ENCODE data around the gene LRP1B.
"Not testable (repeated sequence)": the region's sequence is repeated elsewhere in the genome, so short reads cannot be mapped to it uniquely, and the experiment has no call there.

LRP1B gene

DNA sequence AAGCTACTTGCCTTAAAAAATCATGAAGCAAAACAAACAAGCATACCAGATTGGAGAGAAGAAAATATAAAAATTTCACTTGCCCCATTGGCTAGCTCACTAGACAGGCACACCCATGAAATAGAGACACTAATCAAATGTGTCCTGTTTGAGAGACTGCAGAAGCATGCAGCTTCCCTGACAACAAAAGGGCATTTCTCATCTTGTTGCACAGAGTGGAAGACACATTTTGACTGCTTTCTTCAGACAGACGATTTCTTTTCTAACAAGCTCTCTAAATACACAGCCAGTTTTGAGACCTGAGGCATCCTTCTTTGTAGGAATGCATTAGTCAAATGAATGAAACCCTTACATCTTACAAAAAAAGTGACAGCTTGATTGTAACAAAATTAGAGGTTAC is 1792.0 kb downstream of the LRP1B start:
- no peak for DNase-seq (ENCODE audit: low spot score)

DNA sequence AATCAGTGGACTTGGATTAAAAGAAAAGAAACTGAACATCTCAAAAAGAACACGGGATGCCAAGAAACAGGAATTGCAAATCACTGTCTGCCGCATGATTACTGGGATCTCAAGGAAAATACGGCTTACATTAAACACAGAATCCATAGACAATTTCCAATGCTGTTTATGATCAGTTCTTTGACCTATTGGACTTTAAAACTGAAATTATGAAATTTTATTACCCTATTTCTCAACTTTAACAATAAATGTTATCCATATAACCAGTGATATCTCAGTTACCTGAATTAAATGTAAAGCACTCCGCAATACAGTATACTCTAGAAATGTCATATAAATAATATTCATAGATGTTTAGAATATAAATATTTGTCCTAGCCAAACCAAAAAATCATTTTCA is 1793.8 kb downstream of the LRP1B start:
- no peak for DNase-seq (ENCODE audit: low spot score)

DNA sequence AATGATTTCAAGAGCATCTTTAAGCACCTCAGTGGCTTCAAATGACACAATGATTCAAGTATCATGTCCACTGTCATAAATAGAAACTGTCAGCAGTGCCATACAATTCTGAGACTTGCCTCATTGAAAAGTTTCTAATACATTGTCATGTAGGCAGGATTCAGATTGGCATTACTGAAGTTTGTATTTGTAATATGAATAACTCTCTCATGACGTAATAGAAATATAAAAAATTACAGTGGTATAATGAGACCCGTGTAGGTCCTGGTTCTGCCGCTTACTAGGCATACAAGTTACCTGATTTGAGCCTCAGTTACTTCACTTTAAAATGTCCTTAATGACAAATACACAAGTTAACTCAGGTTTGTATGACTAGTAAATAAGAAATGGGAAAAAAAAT is 1814.5 kb downstream of the LRP1B start:
- DNase-seq (ENCODE audit: low spot score), result no peak

GRCh38 chr2:140311905-140312304 is 1818.9 kb downstream of the LRP1B start:
- no peak for DNase-seq (ENCODE audit: low spot score)

- DNase-seq (ENCODE audit: low spot score), result no peak
These were observed 1822.1 kb downstream of the LRP1B start for GRCh38 chr2:140308706-140309105.

DNA sequence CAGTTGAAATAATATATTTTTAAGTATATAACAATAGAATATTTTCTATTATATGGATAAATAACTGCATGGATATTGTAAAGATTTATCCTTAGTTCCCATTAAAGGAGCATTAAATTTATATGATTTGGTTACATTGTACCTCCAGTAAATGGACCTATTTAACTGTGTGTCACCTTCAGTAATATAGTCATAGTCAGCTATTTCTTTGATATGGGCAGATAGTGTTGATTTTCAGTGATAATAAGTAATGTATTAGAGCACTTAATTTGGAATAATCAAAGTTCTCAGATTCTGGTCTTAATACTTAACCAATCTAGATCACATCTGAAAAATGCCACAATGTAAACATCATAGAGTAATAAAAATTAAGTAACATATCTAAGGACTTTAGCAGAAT is 1823.3 kb downstream of the LRP1B start:
- no peak for DNase-seq (ENCODE audit: low spot score)

DNA sequence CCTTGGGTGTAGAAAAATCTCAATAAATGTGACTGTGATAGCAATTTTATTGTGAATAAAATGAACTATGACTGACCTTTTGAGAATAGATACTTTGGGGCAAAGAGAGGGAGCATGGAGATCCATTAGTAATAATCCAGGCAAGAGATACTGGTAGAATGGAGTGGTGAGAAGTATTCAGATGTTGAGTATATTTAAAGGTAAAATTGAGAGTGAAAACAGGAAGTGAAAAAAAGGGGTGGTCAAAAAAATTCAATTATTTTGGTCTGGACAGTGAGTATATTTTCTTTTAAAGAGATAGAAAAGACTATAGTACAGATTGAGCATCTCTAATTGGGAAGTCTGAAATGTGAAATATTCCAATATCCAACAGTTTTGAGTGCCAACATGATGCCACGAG is 1835.0 kb downstream of the LRP1B start:
- no peak for DNase-seq (ENCODE audit: low spot score)

DNA sequence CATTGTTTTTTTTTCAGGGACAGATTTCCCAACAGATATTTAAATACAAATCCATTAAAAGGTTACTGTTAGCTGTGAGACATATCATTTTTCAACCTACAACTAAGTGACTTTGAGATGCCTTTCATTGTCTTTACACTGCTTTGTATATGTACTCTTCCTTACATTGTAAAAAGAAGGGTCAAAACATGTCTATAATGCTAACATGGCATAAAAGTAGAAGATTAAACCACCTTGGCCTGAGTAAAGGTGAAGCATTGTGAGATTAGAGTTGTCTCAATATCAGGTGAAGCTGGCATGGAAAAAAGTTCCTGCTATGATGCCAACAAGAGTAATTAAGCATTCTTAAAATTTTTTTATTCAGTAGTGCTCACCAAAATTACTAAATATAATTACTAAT is 1842.1 kb downstream of the LRP1B start:
- DNase-seq (ENCODE audit: low spot score), result no peak

DNA sequence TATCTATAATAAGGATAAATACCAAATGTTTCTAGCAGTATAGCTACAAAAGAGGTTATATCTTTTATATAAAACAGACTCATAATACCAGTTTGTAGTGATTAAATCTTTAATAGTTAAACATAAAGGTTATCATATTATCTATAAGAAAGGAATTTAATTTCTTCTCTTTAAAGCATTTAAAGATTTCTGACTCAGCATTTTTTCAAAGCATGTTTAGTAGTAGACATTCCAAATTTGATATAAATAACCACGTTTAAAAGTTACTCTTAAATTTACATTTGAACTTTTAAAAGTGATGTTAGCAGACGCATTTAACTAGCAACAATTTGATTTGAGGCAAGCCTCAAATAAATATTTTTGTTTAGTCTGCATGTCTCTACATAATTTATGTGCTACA is 1842.6 kb downstream of the LRP1B start:
- DNase-seq (ENCODE audit: low spot score), result no peak

DNA sequence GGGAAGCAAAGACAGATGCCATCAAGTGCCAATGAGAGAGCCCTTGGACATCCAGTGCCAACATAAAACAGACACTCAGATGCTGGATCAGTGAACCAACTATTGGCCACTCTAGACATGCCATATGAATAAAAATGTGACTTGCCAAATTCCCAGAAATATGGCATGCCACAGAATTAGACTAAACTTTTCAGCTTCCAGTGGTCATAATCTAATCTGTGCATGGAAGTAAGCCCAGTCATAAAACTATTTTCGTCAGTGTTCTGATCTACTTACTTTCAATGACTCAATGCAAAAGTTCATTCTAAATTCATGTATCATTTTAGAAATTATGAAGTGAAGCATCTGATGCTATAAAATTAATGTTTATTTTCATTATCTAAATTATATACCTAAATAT is 1844.4 kb downstream of the LRP1B start:
- no peak for DNase-seq (ENCODE audit: low spot score)

- DNase-seq (ENCODE audit: low spot score), result not testable (repeated sequence)
These were observed 1853.5 kb downstream of the LRP1B start for GRCh38 chr2:140277344-140277743.

GRCh38 chr2:140276661-140277060 is 1854.2 kb downstream of the LRP1B start:
- no peak for DNase-seq (ENCODE audit: low spot score)

DNA sequence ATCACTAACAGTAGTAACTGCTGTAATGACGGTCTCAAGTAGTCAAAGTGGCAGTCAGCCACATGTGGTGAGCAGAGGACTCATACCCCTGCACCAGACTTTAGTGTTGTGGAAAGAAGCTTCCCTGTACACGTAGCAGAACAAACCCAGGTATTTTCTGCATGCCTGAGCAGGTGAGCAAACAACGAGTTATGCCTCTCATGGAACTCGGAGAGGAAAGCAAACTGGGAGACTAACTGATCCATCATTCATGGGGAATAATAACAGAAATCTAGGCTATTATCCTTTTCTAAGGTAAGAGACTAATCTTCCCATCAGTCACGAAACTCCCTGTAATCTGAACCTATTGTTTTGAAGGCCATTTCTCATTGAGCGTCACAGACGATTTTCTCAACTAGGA is 1855.4 kb downstream of the LRP1B start:
- no peak for DNase-seq (ENCODE audit: low spot score)

DNA sequence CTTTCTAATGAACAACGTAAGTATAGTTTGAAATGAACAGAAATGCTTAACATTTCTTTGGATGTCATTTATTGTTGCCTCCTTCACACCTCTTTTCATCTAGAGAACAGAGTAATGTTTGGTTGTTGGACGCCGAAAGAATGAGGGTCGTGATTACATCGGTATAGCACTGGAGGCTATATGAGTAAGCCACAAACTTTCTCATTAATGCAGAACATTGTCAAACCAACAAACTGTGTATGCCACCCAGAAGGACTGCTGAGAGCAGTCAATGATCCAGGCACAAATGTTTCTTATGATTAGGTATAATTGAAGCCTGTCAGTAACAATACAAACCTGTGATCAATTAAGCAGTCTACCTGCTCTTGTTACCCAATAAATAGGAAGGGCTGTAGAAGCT is 1855.9 kb downstream of the LRP1B start:
- no peak for DNase-seq (ENCODE audit: low spot score)

GRCh38 chr2:140273958-140274357 is 1856.9 kb downstream of the LRP1B start:
- DNase-seq (ENCODE audit: low spot score), result no peak

DNA sequence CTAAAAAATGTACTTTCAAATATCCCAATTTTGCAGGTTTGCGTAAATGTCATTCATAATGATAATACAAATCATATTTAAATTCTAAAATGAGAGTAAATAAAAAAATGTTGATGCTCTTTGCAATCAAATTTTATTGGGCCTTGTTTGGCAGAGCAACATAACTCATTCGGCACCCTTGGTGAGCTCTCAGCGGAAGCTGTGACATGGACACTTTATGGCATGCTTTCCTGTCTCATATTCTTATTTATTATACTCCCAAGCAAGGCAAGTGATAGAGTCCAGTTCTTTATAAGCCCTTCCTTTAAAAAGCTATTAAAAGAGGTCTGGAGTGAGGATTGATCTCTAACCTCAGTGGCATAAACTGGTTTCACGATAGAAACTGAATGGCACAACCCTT is 1857.4 kb downstream of the LRP1B start:
- DNase-seq (ENCODE audit: low spot score), result no peak

DNA sequence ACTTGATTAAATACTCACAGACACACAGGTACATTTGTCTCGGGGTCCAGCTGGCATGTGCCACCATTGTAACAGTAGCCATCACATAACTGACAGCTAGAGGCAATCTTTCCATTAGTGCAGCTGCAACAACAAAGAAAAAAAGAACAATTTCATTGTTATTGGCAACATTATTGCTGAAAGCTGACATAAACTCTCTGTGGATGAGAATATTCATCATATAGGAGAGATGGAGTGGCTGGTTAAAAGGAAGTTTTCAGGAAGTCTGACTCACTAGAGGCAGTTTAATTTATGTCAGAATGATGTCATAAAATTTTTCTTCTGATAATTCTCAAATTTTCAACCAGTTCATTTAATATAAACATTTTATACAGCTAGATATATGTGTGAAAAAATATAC is 1860.6 kb downstream of the LRP1B start:
- no peak for DNase-seq (ENCODE audit: low spot score)

GRCh38 chr2:140269000-140269399 is 1861.8 kb downstream of the LRP1B start:
- DNase-seq (ENCODE audit: low spot score), result no peak

GRCh38 chr2:140262908-140263307 is 1867.9 kb downstream of the LRP1B start:
- DNase-seq (ENCODE audit: low spot score), result no peak

DNA sequence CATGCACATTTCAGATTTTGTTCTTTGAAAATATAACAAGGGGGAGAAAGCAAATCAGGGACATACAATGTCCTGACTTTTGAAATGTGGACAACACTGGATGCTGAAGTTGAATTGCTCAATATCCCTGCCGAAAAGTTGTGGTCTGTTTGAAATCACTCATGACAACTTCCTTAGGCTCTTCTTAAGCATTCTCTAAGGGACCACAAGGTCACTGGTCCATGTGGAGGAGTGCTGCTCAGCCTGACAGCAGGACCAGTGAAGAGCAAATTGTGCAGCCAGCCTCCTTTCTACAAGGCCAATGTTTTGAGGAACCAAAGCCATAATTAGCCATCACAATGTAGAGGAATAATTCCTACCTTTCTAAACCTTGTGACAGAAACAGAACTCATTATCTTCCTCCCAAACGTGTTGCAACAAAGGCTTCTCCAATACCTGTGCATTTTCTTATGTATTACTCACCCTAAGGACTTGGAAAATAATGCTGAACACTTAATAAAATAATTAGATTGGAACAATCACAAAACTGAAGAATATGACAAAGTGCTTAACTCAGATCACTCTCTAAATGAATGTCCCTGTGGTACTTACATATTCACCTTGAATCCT is 1873.0 kb downstream of the LRP1B start:
- DNase-seq (ENCODE audit: low spot score), result no peak

DNA sequence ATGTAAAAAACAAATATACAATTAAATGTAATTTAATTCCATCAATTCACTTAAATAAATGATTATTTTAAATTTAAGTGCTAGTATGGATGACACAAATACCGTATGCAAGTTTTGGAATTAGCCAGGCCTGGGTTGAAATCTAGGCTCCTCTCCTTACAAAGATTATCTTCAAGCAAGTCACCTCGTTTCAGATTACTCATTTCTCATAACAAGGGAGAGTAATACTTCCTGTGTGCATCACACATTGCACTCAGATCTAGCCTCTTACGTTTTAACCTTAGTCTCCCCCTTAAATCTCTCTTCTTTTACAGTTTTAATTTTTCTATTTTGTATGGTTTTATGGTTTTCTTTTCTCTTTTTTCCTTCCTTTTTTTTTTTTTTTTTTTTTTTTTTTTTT is 1874.7 kb downstream of the LRP1B start:
- DNase-seq (ENCODE audit: low spot score), result no peak

GRCh38 chr2:140249821-140250220 is 1881.0 kb downstream of the LRP1B start:
- DNase-seq (ENCODE audit: low spot score), result no peak

- DNase-seq (ENCODE audit: low spot score), result no peak
These were observed 1882.2 kb downstream of the LRP1B start for GRCh38 chr2:140248623-140249022.

- no peak for DNase-seq (ENCODE audit: low spot score)
These were observed 1883.2 kb downstream of the LRP1B start for GRCh38 chr2:140247451-140248195.
